Measurements from ENCODE around the gene POLR1A.

The POLR1A gene

GRCh38 chr2:86019121-86019520 is 86.6 kb downstream of the POLR1A start:
- no peak for DNase-seq

GRCh38 chr2:86017901-86018896 is 87.5 kb downstream of the POLR1A start:
- no peak for DNase-seq

- DNase-seq = no peak
Measured at GRCh38 chr2:86016581-86016980, 89.1 kb downstream of the POLR1A start.

GRCh38 chr2:86015699-86016098 is 90.0 kb downstream of the POLR1A start:
- no peak for DNase-seq

- DNase-seq = no peak
Measured at GRCh38 chr2:86015006-86015405, 90.7 kb downstream of the POLR1A start.

- DNase-seq = no peak
Measured at GRCh38 chr2:86014493-86014892, 91.2 kb downstream of the POLR1A start.

- DNase-seq = no peak
Measured at GRCh38 chr2:86012007-86012712, 93.5 kb downstream of the POLR1A start.

- DNase-seq = no peak
Measured at GRCh38 chr2:86011449-86011941, 94.2 kb downstream of the POLR1A start.

GRCh38 chr2:86010083-86010482 is 95.6 kb downstream of the POLR1A start:
- DNase-seq = no peak

- DNase-seq = no peak
Measured at GRCh38 chr2:86006524-86006923, 99.2 kb downstream of the POLR1A start.

- no peak for DNase-seq
Measured at GRCh38 chr2:86003967-86004366, 101.7 kb downstream of the POLR1A start.

- DNase-seq = no peak
Measured at GRCh38 chr2:86003104-86003503, 102.6 kb downstream of the POLR1A start.

GRCh38 chr2:86002375-86002774 is 103.3 kb downstream of the POLR1A start:
- DNase-seq = no peak

GRCh38 chr2:86001326-86001725 is 104.4 kb downstream of the POLR1A start:
- no peak for DNase-seq

GRCh38 chr2:86000938-86001312 is 104.8 kb downstream of the POLR1A start:
- no peak for DNase-seq

GRCh38 chr2:86000131-86000937 is 105.4 kb downstream of the POLR1A start:
- no peak for DNase-seq

- DNase-seq = peak in 1 of 2 donors; percentile 24
Measured at GRCh38 chr2:85999061-85999831, 106.4 kb downstream of the POLR1A start.

GRCh38 chr2:85998071-85998991 is 107.4 kb downstream of the POLR1A start:
- DNase-seq = no peak

GRCh38 chr2:85997017-85997970 is 108.4 kb downstream of the POLR1A start:
- DNase-seq = no peak

GRCh38 chr2:85996591-85996990 is 109.1 kb downstream of the POLR1A start:
- no peak for DNase-seq
